GM21717 (cell line): ENCODE measurements around the gene SLC27A1.

ENCODE experiments used
- ATAC-seq: cut with Tn5 transposase; IDR thresholded peaks from one replicate; pipeline ENCODE4 v1.9.1; 2021; ENCODE audit warnings: mild to moderate bottlenecking, moderate library complexity; ENCODE audit not compliant: unreplicated experiment

SLC27A1 gene

GRCh38 chr19:17470068-17470841, at the start of gene SLC27A1:
TSS of gene SLC27A1 (plus strand) at chr19:17470524. CDS start at chr19:17470541, 17 bp downstream.
- ATAC-seq, result peak; percentile 82

GRCh38 chr19:17421942-17422341, 48.4 kb upstream of the SLC27A1 start:
- ATAC-seq, result no peak

GRCh38 chr19:17423429-17424208, 46.7 kb upstream of the SLC27A1 start:
- ATAC-seq, result no peak

- no peak for ATAC-seq
Measured at GRCh38 chr19:17424743-17425365, 45.5 kb upstream of the SLC27A1 start.

- ATAC-seq, result no peak
Measured at GRCh38 chr19:17429641-17430113, 40.6 kb upstream of the SLC27A1 start.

GRCh38 chr19:17431417-17431816, 38.9 kb upstream of the SLC27A1 start:
- no peak for ATAC-seq

GRCh38 chr19:17435218-17435617, 35.1 kb upstream of the SLC27A1 start:
- no peak for ATAC-seq

- no peak for ATAC-seq
Measured at GRCh38 chr19:17436094-17436873, 34.0 kb upstream of the SLC27A1 start.

- ATAC-seq, result no peak
Measured at GRCh38 chr19:17436874-17437267, 33.5 kb upstream of the SLC27A1 start.

GRCh38 chr19:17441241-17442021, 28.9 kb upstream of the SLC27A1 start:
- ATAC-seq, result no peak

GRCh38 chr19:17445526-17446165, 24.7 kb upstream of the SLC27A1 start:
- ATAC-seq, result no peak

- no peak for ATAC-seq
Measured at GRCh38 chr19:17447704-17448130, 22.6 kb upstream of the SLC27A1 start.

- ATAC-seq, result no peak
Measured at GRCh38 chr19:17448131-17448967, 22.0 kb upstream of the SLC27A1 start, which contains the start of gene TMEM221. TSS of gene TMEM221 (minus strand) at chr19:17448668. CDS start at chr19:17448462, 206 bp downstream.

- ATAC-seq, result no peak
Measured at GRCh38 chr19:17450264-17451075, 19.9 kb upstream of the SLC27A1 start.

- ATAC-seq, result no peak
Measured at GRCh38 chr19:17451820-17452219, 18.5 kb upstream of the SLC27A1 start.

GRCh38 chr19:17454576-17455071, 15.7 kb upstream of the SLC27A1 start:
- ATAC-seq, result no peak
